Measurements from ENCODE around the gene BDKRB1. TPM values are rescaled to one million over a fixed set of nuclear protein-coding genes. Genes with fewer than 3 reads are reported as not detected.
A peak's percentile ranks its signal among the peaks of the same experiment; 100 is the strongest.

BDKRB1 gene
- total and polyA plus RNA-seq, 2 donors (not counting 1 experiment from before 2014, with no cell fraction given): 5.4 to 22.5 TPM

DNA sequence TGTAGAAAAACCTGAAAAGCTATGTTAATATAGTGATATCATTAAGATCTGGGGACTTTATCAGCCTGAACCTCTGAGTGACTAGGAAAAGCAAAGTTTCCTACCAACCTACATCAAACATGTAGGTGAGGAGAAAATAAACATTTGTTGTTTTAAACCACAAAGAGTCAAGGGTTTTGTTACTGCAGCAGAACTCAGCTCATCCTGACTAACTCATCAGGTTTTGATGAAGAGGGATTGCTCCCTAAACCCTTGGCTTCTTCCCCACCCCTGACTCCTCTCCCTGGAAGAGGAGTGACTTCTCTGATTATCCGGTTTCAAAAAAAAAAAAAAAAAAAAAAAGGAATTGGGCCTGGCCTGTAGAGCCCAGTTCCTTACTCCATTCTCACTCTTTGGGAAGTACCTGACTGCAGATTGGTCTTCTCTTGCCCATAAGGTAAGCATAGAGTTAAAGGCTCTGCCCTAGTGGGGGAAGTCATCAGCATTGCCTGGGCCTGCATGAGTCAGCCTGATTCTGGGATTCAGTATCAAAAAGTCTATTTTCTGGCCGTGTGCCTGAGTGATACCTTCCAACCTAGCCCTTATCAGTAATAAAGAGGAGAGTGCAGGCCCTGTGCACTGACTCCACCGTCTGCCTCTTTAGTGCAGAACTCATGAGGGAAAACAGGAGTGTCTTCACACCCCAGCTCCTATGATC lies 16.9 kb downstream of the BDKRB1 start:
- Histone ChIP-seq H3K9me3 (ENCODE audit: control insufficient read depth, insufficient read depth, low read depth, low read length) (peaks cover 3% of the 10 kb centered on the region), H3K27ac (ENCODE audit: insufficient read depth, low read length) (no peak overlapping the region), H3K4me3 (replicated peaks in 1 of 4; ENCODE audit: control extremely low read depth in 1 of 4, insufficient read depth in 1 of 4, low read depth in 3 of 4, low read length in 4 of 4) (no peak overlapping the region), H4K20me1 (ENCODE audit: control insufficient read depth, extremely low read depth, insufficient read depth, low read length) (no peaks in the 10 kb centered on the region), H2AFZ (ENCODE audit: low read length) (no peak overlapping the region), H3K4me1 (ENCODE audit: control insufficient read depth, extremely low read depth, insufficient read depth, low read length) (peaks cover 13% of the 10 kb centered on the region), H3K79me2 (ENCODE audit: control insufficient read depth, insufficient read depth, low read length) (no peaks in the 10 kb centered on the region), H3K4me2 (ENCODE audit: extremely low read depth, insufficient read depth, low read length) (no peak overlapping the region), H3K36me3 (ENCODE audit: control insufficient read depth, insufficient read depth, low read length) (no peaks in the 10 kb centered on the region), H3K27me3 (ENCODE audit: control insufficient read depth, insufficient read depth, low read length) (no peaks in the 10 kb centered on the region), H3K9ac (ENCODE audit: insufficient read depth, low read length) (no peak overlapping the region)
- TF ChIP-seq, protein P1, sequence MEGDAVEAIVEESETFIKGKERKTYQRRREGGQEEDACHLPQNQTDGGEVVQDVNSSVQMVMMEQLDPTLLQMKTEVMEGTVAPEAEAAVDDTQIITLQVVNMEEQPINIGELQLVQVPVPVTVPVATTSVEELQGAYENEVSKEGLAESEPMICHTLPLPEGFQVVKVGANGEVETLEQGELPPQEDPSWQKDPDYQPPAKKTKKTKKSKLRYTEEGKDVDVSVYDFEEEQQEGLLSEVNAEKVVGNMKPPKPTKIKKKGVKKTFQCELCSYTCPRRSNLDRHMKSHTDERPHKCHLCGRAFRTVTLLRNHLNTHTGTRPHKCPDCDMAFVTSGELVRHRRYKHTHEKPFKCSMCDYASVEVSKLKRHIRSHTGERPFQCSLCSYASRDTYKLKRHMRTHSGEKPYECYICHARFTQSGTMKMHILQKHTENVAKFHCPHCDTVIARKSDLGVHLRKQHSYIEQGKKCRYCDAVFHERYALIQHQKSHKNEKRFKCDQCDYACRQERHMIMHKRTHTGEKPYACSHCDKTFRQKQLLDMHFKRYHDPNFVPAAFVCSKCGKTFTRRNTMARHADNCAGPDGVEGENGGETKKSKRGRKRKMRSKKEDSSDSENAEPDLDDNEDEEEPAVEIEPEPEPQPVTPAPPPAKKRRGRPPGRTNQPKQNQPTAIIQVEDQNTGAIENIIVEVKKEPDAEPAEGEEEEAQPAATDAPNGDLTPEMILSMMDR (conservative IDR thresholded peaks at IDR 0.05 in 1 of 2, IDR thresholded peaks at IDR 0.05 in 1 of 2; ENCODE audit: low read depth in 1 of 2, low read length in 2 of 2): no peak
- no peak for TF ChIP-seq EZH2 (IDR thresholded peaks at IDR 0.05; ENCODE audit: low read length, missing control alignments)
- DNase-seq (ENCODE audit: low read depth in 2 of 2): peak in 1 of 2 donors; percentile 69

DNA sequence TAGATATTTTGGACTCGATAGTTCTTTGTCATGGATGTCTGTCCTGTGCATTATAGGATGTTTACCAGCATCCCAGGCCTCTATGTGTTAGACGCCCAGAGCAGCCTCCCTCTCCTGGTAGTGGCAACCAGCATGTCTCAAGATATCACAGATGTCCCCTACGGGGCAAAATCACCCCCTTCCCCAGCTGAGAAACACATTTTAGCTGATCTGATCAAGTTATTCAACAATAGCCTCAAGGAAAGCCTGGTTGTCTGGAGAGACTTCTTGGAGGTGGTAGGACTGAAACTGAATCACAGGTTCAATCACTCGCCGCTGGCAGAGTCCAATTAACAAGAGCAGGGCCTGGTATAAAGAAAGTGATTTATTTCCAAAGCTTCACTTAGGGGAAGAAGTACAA lies 17.6 kb downstream of the BDKRB1 start:
- H2AFZ ChIP-seq (ENCODE audit: low read length): no peak overlapping the region
- no peak for TF ChIP-seq EZH2 (IDR thresholded peaks at IDR 0.05; ENCODE audit: low read length, missing control alignments)
- TF ChIP-seq, protein P1 (conservative IDR thresholded peaks at IDR 0.05 in 1 of 2, IDR thresholded peaks at IDR 0.05 in 1 of 2; ENCODE audit: low read depth in 1 of 2, low read length in 2 of 2): no peak
- no peaks in the 10 kb centered on the region for H4K20me1 ChIP-seq (ENCODE audit: control insufficient read depth, extremely low read depth, insufficient read depth, low read length)
- no peak overlapping the region for H3K4me3 ChIP-seq (replicated peaks in 1 of 4; ENCODE audit: control extremely low read depth in 1 of 4, insufficient read depth in 1 of 4, low read depth in 3 of 4, low read length in 4 of 4)
- no peak overlapping the region for H3K27ac ChIP-seq (ENCODE audit: insufficient read depth, low read length)
- H3K9me3 ChIP-seq (ENCODE audit: control insufficient read depth, insufficient read depth, low read depth, low read length): peaks cover 3% of the 10 kb centered on the region
- H3K4me1 ChIP-seq (ENCODE audit: control insufficient read depth, extremely low read depth, insufficient read depth, low read length): peaks cover 7% of the 10 kb centered on the region
- DNase-seq (ENCODE audit: low read depth in 2 of 2): no peak
- no peak overlapping the region for H3K4me2 ChIP-seq (ENCODE audit: extremely low read depth, insufficient read depth, low read length)
- no peaks in the 10 kb centered on the region for H3K27me3 ChIP-seq (ENCODE audit: control insufficient read depth, insufficient read depth, low read length)
- no peaks in the 10 kb centered on the region for H3K79me2 ChIP-seq (ENCODE audit: control insufficient read depth, insufficient read depth, low read length)
- H3K9ac ChIP-seq (ENCODE audit: insufficient read depth, low read length): no peak overlapping the region
- no peaks in the 10 kb centered on the region for H3K36me3 ChIP-seq (ENCODE audit: control insufficient read depth, insufficient read depth, low read length)

DNA sequence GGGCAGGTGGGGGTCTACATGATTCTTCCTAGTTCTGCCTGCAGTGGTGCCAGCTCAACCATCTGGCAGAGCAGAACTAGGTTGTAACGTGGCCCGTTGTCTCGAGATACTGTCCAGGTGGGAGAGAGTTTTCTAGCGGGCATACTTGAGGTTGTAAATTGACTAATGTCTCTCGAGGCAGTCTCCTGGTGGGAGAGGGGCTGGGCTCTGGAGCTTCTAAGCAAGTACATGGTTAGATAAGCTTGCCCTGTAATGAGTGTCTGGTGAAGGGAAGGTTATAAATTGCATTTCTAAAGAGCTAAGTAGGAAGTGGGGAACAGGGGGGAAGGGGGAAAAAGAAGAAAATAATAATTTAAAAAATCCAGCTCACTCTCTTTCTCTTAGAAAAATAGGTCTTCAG lies 18.1 kb downstream of the BDKRB1 start:
- Histone ChIP-seq H3K27ac (ENCODE audit: insufficient read depth, low read length) (no peak overlapping the region), H3K27me3 (ENCODE audit: control insufficient read depth, insufficient read depth, low read length) (no peaks in the 10 kb centered on the region), H3K4me2 (ENCODE audit: extremely low read depth, insufficient read depth, low read length) (no peak overlapping the region), H3K79me2 (ENCODE audit: control insufficient read depth, insufficient read depth, low read length) (no peaks in the 10 kb centered on the region), H3K36me3 (ENCODE audit: control insufficient read depth, insufficient read depth, low read length) (no peaks in the 10 kb centered on the region), H4K20me1 (ENCODE audit: control insufficient read depth, extremely low read depth, insufficient read depth, low read length) (no peaks in the 10 kb centered on the region), H3K9ac (ENCODE audit: insufficient read depth, low read length) (no peak overlapping the region), H3K9me3 (ENCODE audit: control insufficient read depth, insufficient read depth, low read depth, low read length) (peaks cover 3% of the 10 kb centered on the region), H3K4me1 (ENCODE audit: control insufficient read depth, extremely low read depth, insufficient read depth, low read length) (peaks cover 7% of the 10 kb centered on the region), H2AFZ (ENCODE audit: low read length) (no peak overlapping the region), H3K4me3 (replicated peaks in 1 of 4; ENCODE audit: control extremely low read depth in 1 of 4, insufficient read depth in 1 of 4, low read depth in 3 of 4, low read length in 4 of 4) (no peak overlapping the region)
- TF ChIP-seq, protein P1 (conservative IDR thresholded peaks at IDR 0.05 in 1 of 2, IDR thresholded peaks at IDR 0.05 in 1 of 2; ENCODE audit: low read depth in 1 of 2, low read length in 2 of 2): no peak
- TF ChIP-seq EZH2 (IDR thresholded peaks at IDR 0.05; ENCODE audit: low read length, missing control alignments): no peak
- DNase-seq (ENCODE audit: low read depth in 2 of 2): peak in 1 of 2 donors; percentile 67

Data from fibroblast of lung (primary cell).